Stimulated activated naive CD8-positive, alpha-beta T cell treated with anti-CD3 and anti-CD28 coated beads, Interleukin-15, Interleukin-2, amounts not matched to agents 100 U/mL and 50 U/mL, for 24 hours (primary cell): ENCODE results near the gene TBC1D24.
"Not testable (repeated sequence)": the region's sequence is repeated elsewhere in the genome, so short reads cannot be mapped to it uniquely, and the experiment has no call there.

Experiments used
- ATAC-seq: fragments of 150-1000 bp; cut with Tn5 transposase; one replicate; pipeline ENCODE4 v1.10.0; 2021
- DNase-seq: peaks from one replicate; pipeline ENCODE4 v3.0.0; 2021

The TBC1D24 gene

GRCh38 chr16:2474877-2475412, at the start of gene TBC1D24:
TSS of gene TBC1D24 (plus strand) at chr16:2475127. CDS start at chr16:2496149, 21,022 bp downstream.
- peak; percentile 66 for ATAC-seq
- DNase-seq = peak; percentile 92

- ATAC-seq (no peak), DNase-seq (no peak)
These were observed 49.0 kb upstream of the TBC1D24 start for GRCh38 chr16:2425825-2426430.

GRCh38 chr16:2426941-2427361, 48.0 kb upstream of the TBC1D24 start:
- ATAC-seq (no peak), DNase-seq (no peak)

GRCh38 chr16:2427526-2427925, 47.4 kb upstream of the TBC1D24 start:
- DNase-seq (no peak), ATAC-seq (no peak)

GRCh38 chr16:2428051-2428783, 46.7 kb upstream of the TBC1D24 start:
- peak; percentile 38 for DNase-seq
- ATAC-seq = no peak

- no peak for DNase-seq
- ATAC-seq = peak; percentile 29
These were observed 46.2 kb upstream of the TBC1D24 start for GRCh38 chr16:2428784-2429033.

GRCh38 chr16:2429034-2429770, 45.7 kb upstream of the TBC1D24 start, which contains the start of gene CCNF:
TSS of gene CCNF (plus strand) at chr16:2429447. CDS start at chr16:2429482, 35 bp downstream.
- DNase-seq (peak; percentile 99), ATAC-seq (peak; percentile 97)

GRCh38 chr16:2429771-2430663, 44.9 kb upstream of the TBC1D24 start:
- ATAC-seq (no peak), DNase-seq (no peak)

GRCh38 chr16:2432286-2432685, 42.6 kb upstream of the TBC1D24 start:
- DNase-seq (no peak), ATAC-seq (no peak)

GRCh38 chr16:2432801-2433505, 42.0 kb upstream of the TBC1D24 start:
- no peak for DNase-seq
- ATAC-seq = no peak

- not testable (repeated sequence) for ATAC-seq, DNase-seq
These were observed 39.7 kb upstream of the TBC1D24 start for GRCh38 chr16:2435236-2435635.

- no peak for ATAC-seq
- no peak for DNase-seq
These were observed 38.8 kb upstream of the TBC1D24 start for GRCh38 chr16:2436110-2436509.

- no peak for DNase-seq
- no peak for ATAC-seq
These were observed 37.7 kb upstream of the TBC1D24 start for GRCh38 chr16:2437032-2437790.

- no peak for DNase-seq
- ATAC-seq = no peak
These were observed 36.8 kb upstream of the TBC1D24 start for GRCh38 chr16:2438121-2438520.

GRCh38 chr16:2439598-2439997, 35.3 kb upstream of the TBC1D24 start:
- ATAC-seq = no peak
- no peak for DNase-seq

GRCh38 chr16:2441143-2441804, 33.7 kb upstream of the TBC1D24 start:
- not testable (repeated sequence) for ATAC-seq, DNase-seq

GRCh38 chr16:2443555-2443954, 31.4 kb upstream of the TBC1D24 start:
- no peak for DNase-seq
- ATAC-seq = no peak

- DNase-seq = no peak
- ATAC-seq = no peak
These were observed 26.9 kb upstream of the TBC1D24 start for GRCh38 chr16:2447920-2448583.

GRCh38 chr16:2449118-2449517, 25.8 kb upstream of the TBC1D24 start:
- no peak for ATAC-seq
- no peak for DNase-seq
